WTC11 (cell line): ENCODE measurements around the gene BICDL1. TPM values are rescaled to one million over a fixed set of nuclear protein-coding genes. Genes with fewer than 3 reads are reported as not detected.
A peak's percentile ranks its signal among the peaks of the same experiment; 100 is the strongest.

Source experiments
- ATAC-seq: fragments of 200-7000 bp; cut with Tn5 transposase; 2 replicates; pipeline ENCODE4 v1.10.0; 2021; ENCODE audit warnings: mild to moderate bottlenecking, moderate library complexity
- CTCF ChIA-PET: fragments of 300-600 bp; sonication (Branson Sonifier 250); formaldehyde crosslinking; loops from one replicate; lab custom pipeline; 2021; ENCODE audit warnings: antibody characterized with exemption; lab: Charles Lee
- POLR2A ChIA-PET: fragments of 350-600 bp; sonication (Branson Sonifier 250); formaldehyde crosslinking; loops from one replicate; lab custom pipeline; 2021; ENCODE audit warnings: antibody characterized with exemption; lab: Charles Lee
- DNase-seq: peaks from one replicate; pipeline ENCODE4 v3.0.0; 2021; ENCODE audit warnings: low spot score
- H3K27ac Mint-ChIP-seq: 2 replicates; pipeline ENCODE4 v1.8.0; 2021; ENCODE audit warnings: mixed read lengths
- H3K27me3 Mint-ChIP-seq: 2 replicates; pipeline ENCODE4 v1.8.0; 2021; ENCODE audit warnings: low read depth, mild to moderate bottlenecking, moderate library complexity, mixed read lengths
- H3K36me3 Mint-ChIP-seq: 2 replicates; pipeline ENCODE4 v1.8.0; 2021; ENCODE audit warnings: mixed read lengths
- H3K4me1 Mint-ChIP-seq: 2 replicates; pipeline ENCODE4 v1.8.0; 2022; ENCODE audit warnings: mixed read lengths
- H3K4me3 Mint-ChIP-seq: 2 replicates; pipeline ENCODE4 v1.8.0; 2021; ENCODE audit warnings: mild to moderate bottlenecking, moderate library complexity, mixed read lengths
- H3K9me3 Mint-ChIP-seq: 2 replicates; pipeline ENCODE4 v1.8.0; 2021; ENCODE audit warnings: mixed read lengths
- ELF4 ChIP-seq: sonication (generic); formaldehyde crosslinking; IDR thresholded peaks from 2 replicates; pipeline ENCODE4 v1.8.1; 2022; ENCODE audit warnings: low read depth, mild to moderate bottlenecking, moderate library complexity, missing genetic modification reagents
- FOXP1 ChIP-seq: sonication (generic); formaldehyde crosslinking; IDR thresholded peaks from 2 replicates; pipeline ENCODE4 v1.8.0; 2022; ENCODE audit warnings: missing genetic modification reagents, mild to moderate bottlenecking, moderate library complexity, borderline replicate concordance
- GABPB1 ChIP-seq: sonication (generic); formaldehyde crosslinking; IDR thresholded peaks from 2 replicates; pipeline ENCODE4 v1.8.1; 2023; ENCODE audit warnings: mild to moderate bottlenecking, missing genetic modification reagents
- IRF2 ChIP-seq: sonication (generic); formaldehyde crosslinking; IDR thresholded peaks from 2 replicates; pipeline ENCODE4 v1.8.0; 2022; ENCODE audit warnings: low read depth, missing genetic modification reagents, borderline replicate concordance
- NFATC4 ChIP-seq: fragments of 250-450 bp; sonication (Bioruptor Pico); IDR thresholded peaks from 2 replicates; pipeline ENCODE4 v1.9.0; 2021; ENCODE audit warnings: mild to moderate bottlenecking
- NR1H2 ChIP-seq: sonication (generic); formaldehyde crosslinking; IDR thresholded peaks from 2 replicates; pipeline ENCODE4 v1.9.0; 2021; ENCODE audit warnings: mild to moderate bottlenecking, moderate library complexity, missing genetic modification reagents
- ZBTB21 ChIP-seq: sonication (generic); formaldehyde crosslinking; IDR thresholded peaks from 2 replicates; pipeline ENCODE4 v1.8.1; 2023; ENCODE audit warnings: mild to moderate bottlenecking, missing genetic modification reagents, borderline replicate concordance
- ZNF219 ChIP-seq: sonication (generic); formaldehyde crosslinking; IDR thresholded peaks from 2 replicates; pipeline ENCODE4 v1.8.0; 2023; ENCODE audit warnings: missing genetic modification reagents, mild to moderate bottlenecking, borderline replicate concordance
- ZNF263 ChIP-seq: sonication (generic); formaldehyde crosslinking; IDR thresholded peaks from 2 replicates; pipeline ENCODE4 v1.8.1; 2022; ENCODE audit warnings: low read depth, mild to moderate bottlenecking, moderate library complexity, missing genetic modification reagents
- ZNF317 ChIP-seq: sonication (generic); formaldehyde crosslinking; IDR thresholded peaks from 2 replicates; pipeline ENCODE4 v1.8.1; 2023; ENCODE audit warnings: low read depth, mild to moderate bottlenecking, moderate library complexity, missing genetic modification reagents, borderline replicate concordance
- total RNA-seq: library from RNA; stranded (reverse); gene quantifications from 3 replicates; pipeline ENCODE4 v1.2.3, GENCODE V29; 2021
- TF ChIP-seq, protein P1 (sequence below): sonication (generic); formaldehyde crosslinking; IDR thresholded peaks from 2 replicates; pipeline ENCODE4 v1.8.1; 2023; ENCODE audit warnings: mild to moderate bottlenecking, missing genetic modification reagents
- TF ChIP-seq, protein P2 (sequence below): sonication (generic); formaldehyde crosslinking; conservative IDR thresholded peaks from 2 replicates; pipeline ENCODE4 v1.8.1; 2022; ENCODE audit warnings: mild to moderate bottlenecking, missing genetic modification reagents
- TF ChIP-seq, protein P3 (sequence below): sonication (generic); formaldehyde crosslinking; IDR thresholded peaks from 2 replicates; pipeline ENCODE4 v1.8.1; 2022; ENCODE audit warnings: mild to moderate bottlenecking, missing genetic modification reagents, moderate library complexity, borderline replicate concordance
- TF ChIP-seq, protein P4 (sequence below): sonication (generic); formaldehyde crosslinking; IDR thresholded peaks from 2 replicates; pipeline ENCODE4 v1.8.1; 2023; ENCODE audit warnings: mild to moderate bottlenecking, missing genetic modification reagents, moderate library complexity
- TF ChIP-seq, protein P5 (sequence below): sonication (generic); formaldehyde crosslinking; IDR thresholded peaks from 2 replicates; pipeline ENCODE4 v1.8.1; 2022; ENCODE audit warnings: missing genetic modification reagents, borderline replicate concordance
- TF ChIP-seq, protein P6 (sequence below): sonication (generic); formaldehyde crosslinking; IDR thresholded peaks from 2 replicates; pipeline ENCODE4 v1.8.1; 2022; ENCODE audit warnings: low read depth, mild to moderate bottlenecking, moderate library complexity, missing genetic modification reagents, borderline replicate concordance
- TF ChIP-seq, protein P7 (sequence below): sonication (generic); formaldehyde crosslinking; IDR thresholded peaks from 2 replicates; pipeline ENCODE4 v1.8.0; 2022; ENCODE audit warnings: missing genetic modification reagents

BICDL1 gene
- total RNA-seq, 1 experiment from 2014 or later, result 23.1 TPM

DNA sequence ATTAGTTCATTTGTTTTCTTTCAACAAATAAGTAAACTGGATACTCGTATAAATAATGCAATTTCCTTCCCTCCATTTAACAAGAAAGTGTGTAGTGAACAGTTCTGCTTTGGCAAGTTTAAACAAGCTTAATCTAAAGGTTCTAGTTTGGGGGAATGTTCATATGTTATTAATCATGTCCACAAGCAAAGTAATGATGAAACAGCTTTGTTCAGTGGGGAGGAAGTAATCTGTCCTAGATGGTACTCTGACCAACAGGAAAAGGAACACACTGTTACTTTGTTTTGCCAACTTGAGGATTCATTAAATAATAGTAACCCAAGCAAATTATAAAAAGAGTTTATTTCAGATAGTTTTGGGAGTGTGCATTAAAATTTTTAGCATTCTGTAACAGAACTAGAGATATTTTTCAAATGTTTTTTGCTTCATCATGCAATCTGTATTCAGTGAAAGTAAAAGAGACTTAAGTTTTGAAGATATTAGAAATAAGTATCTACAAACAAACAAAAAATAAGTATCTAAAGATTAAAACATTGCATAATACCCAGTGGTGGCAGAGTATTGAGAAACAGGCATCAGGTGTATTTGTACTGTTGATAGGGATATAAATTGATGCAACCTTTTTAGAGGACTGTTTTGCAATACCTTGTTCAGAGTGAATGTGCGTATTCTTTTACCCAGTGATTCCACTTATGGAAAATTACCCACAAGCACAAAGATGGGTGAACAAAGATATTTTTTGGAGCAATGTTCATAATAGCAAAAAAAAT is 66.4 kb downstream of the BICDL1 start:
- ChIA-PET CTCF (no interaction called here), POLR2A (no interaction called here)
- ATAC-seq (no peak), DNase-seq (no peak)
- Mint-ChIP-seq H3K27ac (peak overlapping the region; percentile 41; the same call in 1 of the 2 replicates), H3K4me3 (no peak overlapping the region), H3K36me3 (peaks cover 4% of the 10 kb centered on the region; the same call in 1 of the 2 replicates), H3K9me3 (peaks cover 8% of the 10 kb centered on the region), H3K27me3 (no peaks in the 10 kb centered on the region), H3K4me1 (no peaks in the 10 kb centered on the region)
- TF ChIP-seq ZNF219 (CRISPR knock-in tag) (no peak), GABPB1 (CRISPR knock-in tag) (peak; percentile 64; the same call in 1 of the 2 replicates), FOXP1 (no peak), IRF2 (CRISPR knock-in tag) (no peak)
- TF ChIP-seq, protein P1, sequence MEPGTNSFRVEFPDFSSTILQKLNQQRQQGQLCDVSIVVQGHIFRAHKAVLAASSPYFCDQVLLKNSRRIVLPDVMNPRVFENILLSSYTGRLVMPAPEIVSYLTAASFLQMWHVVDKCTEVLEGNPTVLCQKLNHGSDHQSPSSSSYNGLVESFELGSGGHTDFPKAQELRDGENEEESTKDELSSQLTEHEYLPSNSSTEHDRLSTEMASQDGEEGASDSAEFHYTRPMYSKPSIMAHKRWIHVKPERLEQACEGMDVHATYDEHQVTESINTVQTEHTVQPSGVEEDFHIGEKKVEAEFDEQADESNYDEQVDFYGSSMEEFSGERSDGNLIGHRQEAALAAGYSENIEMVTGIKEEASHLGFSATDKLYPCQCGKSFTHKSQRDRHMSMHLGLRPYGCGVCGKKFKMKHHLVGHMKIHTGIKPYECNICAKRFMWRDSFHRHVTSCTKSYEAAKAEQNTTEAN (CRISPR knock-in tag), result no peak
- TF ChIP-seq, protein P2, sequence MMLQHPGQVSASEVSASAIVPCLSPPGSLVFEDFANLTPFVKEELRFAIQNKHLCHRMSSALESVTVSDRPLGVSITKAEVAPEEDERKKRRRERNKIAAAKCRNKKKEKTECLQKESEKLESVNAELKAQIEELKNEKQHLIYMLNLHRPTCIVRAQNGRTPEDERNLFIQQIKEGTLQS (CRISPR knock-in tag), result no peak
- TF ChIP-seq, all 79 proteins: peak for 1

DNA sequence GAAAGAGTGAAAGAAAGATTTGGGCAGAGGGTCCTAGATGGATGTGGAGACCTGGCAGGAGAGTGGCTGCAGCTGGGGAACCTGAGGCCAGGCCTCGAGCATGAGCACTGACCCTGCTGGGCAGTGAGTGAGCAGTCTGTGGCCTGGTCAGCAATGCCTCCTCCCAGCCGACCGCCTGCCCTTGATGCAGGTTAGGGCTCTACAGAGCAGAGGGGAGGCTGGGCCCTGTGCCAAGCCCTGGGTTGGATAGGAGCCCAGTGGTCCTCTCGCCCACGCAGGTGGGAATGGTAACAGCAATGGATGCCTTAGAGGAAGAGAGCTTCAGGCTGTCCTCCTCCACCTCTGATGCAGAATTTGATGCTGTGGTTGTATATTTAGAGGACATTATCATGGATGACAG is 67.7 kb downstream of the BICDL1 start:
- Mint-ChIP-seq H3K4me1 (no peaks in the 10 kb centered on the region), H3K9me3 (peaks cover 4% of the 10 kb centered on the region), H3K4me3 (no peak overlapping the region), H3K36me3 (peaks cover 1% of the 10 kb centered on the region; the same call in 1 of the 2 replicates), H3K27me3 (no peaks in the 10 kb centered on the region), H3K27ac (no peak overlapping the region)
- ChIA-PET CTCF (interaction anchor here (0.5 kb wide), 1 partner anchor 1738 kb away, joined by 3 read pairs; no protein-coding TSS in a partner anchor), POLR2A (no interaction called here)
- ATAC-seq (no peak), DNase-seq (no peak)
- TF ChIP-seq, protein P3, sequence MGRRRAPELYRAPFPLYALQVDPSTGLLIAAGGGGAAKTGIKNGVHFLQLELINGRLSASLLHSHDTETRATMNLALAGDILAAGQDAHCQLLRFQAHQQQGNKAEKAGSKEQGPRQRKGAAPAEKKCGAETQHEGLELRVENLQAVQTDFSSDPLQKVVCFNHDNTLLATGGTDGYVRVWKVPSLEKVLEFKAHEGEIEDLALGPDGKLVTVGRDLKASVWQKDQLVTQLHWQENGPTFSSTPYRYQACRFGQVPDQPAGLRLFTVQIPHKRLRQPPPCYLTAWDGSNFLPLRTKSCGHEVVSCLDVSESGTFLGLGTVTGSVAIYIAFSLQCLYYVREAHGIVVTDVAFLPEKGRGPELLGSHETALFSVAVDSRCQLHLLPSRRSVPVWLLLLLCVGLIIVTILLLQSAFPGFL (CRISPR knock-in tag), result no peak
- TF ChIP-seq ZNF317, result no peak
- TF ChIP-seq, protein P1 (CRISPR knock-in tag), result no peak
- TF ChIP-seq IRF2 (CRISPR knock-in tag), result no peak
- TF ChIP-seq, protein P4, sequence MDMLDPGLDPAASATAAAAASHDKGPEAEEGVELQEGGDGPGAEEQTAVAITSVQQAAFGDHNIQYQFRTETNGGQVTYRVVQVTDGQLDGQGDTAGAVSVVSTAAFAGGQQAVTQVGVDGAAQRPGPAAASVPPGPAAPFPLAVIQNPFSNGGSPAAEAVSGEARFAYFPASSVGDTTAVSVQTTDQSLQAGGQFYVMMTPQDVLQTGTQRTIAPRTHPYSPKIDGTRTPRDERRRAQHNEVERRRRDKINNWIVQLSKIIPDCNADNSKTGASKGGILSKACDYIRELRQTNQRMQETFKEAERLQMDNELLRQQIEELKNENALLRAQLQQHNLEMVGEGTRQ (CRISPR knock-in tag), result no peak
- TF ChIP-seq ZBTB21 (CRISPR knock-in tag), result no peak
- no peak for TF ChIP-seq ZNF263
- no peak for TF ChIP-seq ELF4 (CRISPR knock-in tag)
- no peak for TF ChIP-seq NR1H2 (CRISPR knock-in tag)
- no peak for TF ChIP-seq NFATC4
- no peak for TF ChIP-seq GABPB1 (CRISPR knock-in tag)
- TF ChIP-seq, protein P5, sequence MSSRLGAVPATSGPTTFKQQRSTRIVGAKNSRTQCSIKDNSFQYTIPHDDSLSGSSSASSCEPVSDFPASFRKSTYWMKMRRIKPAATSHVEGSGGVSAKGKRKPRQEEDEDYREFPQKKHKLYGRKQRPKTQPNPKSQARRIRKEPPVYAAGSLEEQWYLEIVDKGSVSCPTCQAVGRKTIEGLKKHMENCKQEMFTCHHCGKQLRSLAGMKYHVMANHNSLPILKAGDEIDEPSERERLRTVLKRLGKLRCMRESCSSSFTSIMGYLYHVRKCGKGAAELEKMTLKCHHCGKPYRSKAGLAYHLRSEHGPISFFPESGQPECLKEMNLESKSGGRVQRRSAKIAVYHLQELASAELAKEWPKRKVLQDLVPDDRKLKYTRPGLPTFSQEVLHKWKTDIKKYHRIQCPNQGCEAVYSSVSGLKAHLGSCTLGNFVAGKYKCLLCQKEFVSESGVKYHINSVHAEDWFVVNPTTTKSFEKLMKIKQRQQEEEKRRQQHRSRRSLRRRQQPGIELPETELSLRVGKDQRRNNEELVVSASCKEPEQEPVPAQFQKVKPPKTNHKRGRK (CRISPR knock-in tag), result no peak
- TF ChIP-seq, protein P6, sequence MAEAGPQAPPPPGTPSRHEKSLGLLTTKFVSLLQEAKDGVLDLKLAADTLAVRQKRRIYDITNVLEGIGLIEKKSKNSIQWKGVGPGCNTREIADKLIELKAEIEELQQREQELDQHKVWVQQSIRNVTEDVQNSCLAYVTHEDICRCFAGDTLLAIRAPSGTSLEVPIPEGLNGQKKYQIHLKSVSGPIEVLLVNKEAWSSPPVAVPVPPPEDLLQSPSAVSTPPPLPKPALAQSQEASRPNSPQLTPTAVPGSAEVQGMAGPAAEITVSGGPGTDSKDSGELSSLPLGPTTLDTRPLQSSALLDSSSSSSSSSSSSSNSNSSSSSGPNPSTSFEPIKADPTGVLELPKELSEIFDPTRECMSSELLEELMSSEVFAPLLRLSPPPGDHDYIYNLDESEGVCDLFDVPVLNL (CRISPR knock-in tag), result no peak
- TF ChIP-seq, protein P7, sequence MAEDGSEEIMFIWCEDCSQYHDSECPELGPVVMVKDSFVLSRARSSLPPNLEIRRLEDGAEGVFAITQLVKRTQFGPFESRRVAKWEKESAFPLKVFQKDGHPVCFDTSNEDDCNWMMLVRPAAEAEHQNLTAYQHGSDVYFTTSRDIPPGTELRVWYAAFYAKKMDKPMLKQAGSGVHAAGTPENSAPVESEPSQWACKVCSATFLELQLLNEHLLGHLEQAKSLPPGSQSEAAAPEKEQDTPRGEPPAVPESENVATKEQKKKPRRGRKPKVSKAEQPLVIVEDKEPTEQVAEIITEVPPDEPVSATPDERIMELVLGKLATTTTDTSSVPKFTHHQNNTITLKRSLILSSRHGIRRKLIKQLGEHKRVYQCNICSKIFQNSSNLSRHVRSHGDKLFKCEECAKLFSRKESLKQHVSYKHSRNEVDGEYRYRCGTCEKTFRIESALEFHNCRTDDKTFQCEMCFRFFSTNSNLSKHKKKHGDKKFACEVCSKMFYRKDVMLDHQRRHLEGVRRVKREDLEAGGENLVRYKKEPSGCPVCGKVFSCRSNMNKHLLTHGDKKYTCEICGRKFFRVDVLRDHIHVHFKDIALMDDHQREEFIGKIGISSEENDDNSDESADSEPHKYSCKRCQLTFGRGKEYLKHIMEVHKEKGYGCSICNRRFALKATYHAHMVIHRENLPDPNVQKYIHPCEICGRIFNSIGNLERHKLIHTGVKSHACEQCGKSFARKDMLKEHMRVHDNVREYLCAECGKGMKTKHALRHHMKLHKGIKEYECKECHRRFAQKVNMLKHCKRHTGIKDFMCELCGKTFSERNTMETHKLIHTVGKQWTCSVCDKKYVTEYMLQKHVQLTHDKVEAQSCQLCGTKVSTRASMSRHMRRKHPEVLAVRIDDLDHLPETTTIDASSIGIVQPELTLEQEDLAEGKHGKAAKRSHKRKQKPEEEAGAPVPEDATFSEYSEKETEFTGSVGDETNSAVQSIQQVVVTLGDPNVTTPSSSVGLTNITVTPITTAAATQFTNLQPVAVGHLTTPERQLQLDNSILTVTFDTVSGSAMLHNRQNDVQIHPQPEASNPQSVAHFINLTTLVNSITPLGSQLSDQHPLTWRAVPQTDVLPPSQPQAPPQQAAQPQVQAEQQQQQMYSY (CRISPR knock-in tag), result no peak
